LNCAP (cell line): ENCODE data around the gene CCDC40.

Experiments used
- CTCF ChIP-seq: fragments of 450-650 bp; IDR thresholded peaks from 2 replicates; pipeline ENCODE4 v1.5.1; 2017; ENCODE audit warnings: mild to moderate bottlenecking

The CCDC40 gene

DNA sequence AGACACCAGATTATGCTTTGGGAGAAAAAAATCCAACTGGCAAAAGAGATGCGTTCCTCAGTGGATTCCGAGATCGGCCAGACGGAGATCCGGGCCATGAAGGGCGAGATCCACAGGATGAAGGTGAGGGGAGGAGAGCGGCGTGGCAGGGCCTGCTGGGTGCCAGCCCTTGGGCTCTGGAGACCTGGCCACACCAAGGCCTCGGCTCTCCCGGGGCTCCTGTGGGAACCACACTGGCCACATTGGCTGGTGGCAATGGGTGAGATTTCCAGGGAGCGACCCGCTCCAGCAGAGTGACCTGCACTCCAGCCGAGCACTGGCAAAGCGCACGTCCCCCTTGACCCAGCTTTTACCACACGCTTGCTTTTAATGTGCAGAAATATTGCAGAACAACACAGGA, 53.3 kb downstream of the CCDC40 start:
- TF ChIP-seq CTCF, result no peak

DNA sequence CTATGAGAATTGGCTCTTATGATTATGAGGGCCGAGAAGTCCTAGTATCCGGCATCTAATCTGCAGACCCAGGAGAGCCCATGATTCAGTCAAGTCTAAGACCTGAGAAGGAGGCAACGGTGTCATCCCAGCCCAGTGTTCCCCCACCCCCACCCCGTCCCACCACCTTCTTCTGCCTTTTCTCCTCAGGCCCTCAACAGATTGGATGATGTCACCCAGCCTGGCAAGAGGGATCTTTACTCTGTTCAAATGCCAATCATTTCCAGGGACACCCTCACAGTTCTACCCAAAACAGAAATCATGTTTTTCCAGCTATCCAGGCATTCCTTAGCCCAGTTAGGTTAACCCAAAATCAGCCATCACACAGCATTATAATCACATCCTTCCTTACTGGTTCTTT, 54.9 kb downstream of the CCDC40 start:
- TF ChIP-seq CTCF, result no peak

DNA sequence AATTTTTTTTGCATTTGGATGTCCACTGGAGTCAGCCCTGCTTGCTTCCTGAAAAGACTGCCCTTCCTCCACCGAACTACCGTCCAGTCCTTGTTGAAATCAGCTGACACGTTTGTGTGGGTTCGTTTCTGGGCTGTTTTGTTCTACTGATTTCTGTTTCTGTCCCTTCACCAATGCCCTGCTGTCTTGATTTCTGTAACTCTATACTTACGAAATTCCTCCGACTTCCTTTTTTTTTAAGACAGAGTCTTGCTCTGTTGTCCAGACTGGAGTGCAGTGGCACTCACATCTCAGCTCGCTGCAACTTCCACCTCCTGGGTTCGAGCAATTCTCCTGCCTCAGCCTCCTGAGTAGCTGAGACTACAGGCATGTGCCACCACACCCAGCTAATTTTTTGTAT, 56.5 kb downstream of the CCDC40 start:
- no peak for TF ChIP-seq CTCF

- no peak for TF ChIP-seq CTCF
These were observed 58.8 kb downstream of the CCDC40 start for GRCh38 chr17:80095038-80095843.

DNA sequence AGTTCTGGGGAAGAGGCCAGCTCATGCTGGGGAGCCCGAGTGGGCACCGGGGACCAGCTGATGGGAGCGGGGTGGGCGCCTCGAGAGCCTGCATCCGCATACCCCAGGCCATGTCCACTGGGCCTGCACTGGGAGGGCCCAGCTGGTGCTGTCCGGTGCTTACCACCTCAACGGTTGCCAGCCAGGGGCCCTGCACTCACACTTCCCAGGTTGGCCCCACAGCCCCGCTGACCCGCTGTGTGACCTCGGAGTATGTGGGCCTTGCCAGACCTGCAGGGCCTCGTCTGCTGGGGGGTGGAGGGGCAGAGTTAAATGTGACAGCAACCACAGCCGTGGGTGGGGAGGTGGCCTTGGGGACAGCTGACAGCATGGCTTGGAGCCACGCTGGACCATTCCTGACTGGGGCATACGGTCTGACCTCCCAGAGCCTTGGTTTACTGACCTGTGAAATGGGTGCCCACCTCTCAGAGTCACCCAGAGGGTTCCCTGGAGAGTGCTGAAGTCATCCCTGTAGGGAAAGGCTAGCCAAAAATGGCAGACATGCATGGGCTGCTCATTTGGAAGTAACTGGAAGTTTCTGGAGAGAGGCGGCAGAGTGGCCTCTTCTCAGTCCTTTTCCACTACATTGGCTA, 59.5 kb downstream of the CCDC40 start:
- no peak for TF ChIP-seq CTCF

- no peak for TF ChIP-seq CTCF
These were observed 60.1 kb downstream of the CCDC40 start for GRCh38 chr17:80096561-80097021.

DNA sequence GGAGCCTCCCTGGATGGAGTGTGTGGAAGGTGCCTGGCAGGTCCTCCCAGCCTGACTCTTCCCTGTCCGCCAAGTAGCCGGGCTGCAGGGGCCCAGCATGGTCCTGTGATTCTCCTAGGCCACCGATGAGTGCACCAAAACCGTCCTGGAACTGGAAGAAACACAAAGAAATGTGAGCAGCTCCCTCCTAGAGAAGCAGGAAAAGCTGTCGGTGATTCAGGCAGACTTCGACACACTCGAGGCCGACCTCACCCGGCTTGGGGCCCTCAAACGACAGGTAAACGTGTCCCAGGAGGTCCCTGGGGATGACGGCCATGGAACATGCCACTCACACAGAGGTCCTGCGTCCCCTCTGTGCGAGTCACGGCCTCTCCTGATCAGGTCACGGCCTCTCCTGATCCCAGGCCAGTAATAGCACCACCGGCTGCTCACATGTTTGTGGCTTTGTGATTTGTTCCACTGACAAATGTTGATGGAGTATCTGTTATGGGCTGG, 60.7 kb downstream of the CCDC40 start:
- TF ChIP-seq CTCF, result no peak
